GM12878 (cell line): Measurements from ENCODE around the gene DSTN.

Experiments
- BACH1 ChIP-seq: fragments of 450-650 bp; IDR thresholded peaks from 2 replicates; pipeline ENCODE4 v1.6.1; 2017; ENCODE audit warnings: mild to moderate bottlenecking, borderline replicate concordance
- ESRRA ChIP-seq: IDR thresholded peaks from 2 replicates; pipeline ENCODE4 v1.6.1; 2012; ENCODE audit warnings: mild to moderate bottlenecking, low read length, improper control_type of control experiment
- FOXK2 ChIP-seq: fragments of 450-650 bp; IDR thresholded peaks from 2 replicates; pipeline ENCODE4 v1.6.1; 2017; ENCODE audit warnings: mild to moderate bottlenecking, moderate library complexity
- NFYA ChIP-seq: IDR thresholded peaks from 2 replicates; pipeline ENCODE4 v1.6.1; 2011; ENCODE audit warnings: low read depth, mild to moderate bottlenecking, low read length, improper control_type of control experiment, borderline replicate concordance
- POLR2AphosphoS2 ChIP-seq: IDR thresholded peaks from 2 replicates; pipeline ENCODE4 v1.6.1; 2011; ENCODE audit warnings: low read depth, mild to moderate bottlenecking, low read length, improper control_type of control experiment, moderate library complexity
- POLR2AphosphoS5 ChIP-seq: IDR thresholded peaks from 2 replicates; pipeline ENCODE4 v1.6.1; 2011; ENCODE audit warnings: mild to moderate bottlenecking, low read length, inconsistent platforms
- RCOR1 ChIP-seq: conservative IDR thresholded peaks from 2 replicates; pipeline ENCODE4 v1.6.1; 2012; ENCODE audit warnings: low read depth, low read length, improper control_type of control experiment
- SMC3 ChIP-seq: IDR thresholded peaks from 2 replicates; pipeline ENCODE4 v1.6.1; 2011; ENCODE audit warnings: low read length, improper control_type of control experiment, borderline replicate concordance
- SRF ChIP-seq, 2 experiments: IDR thresholded peaks; 2 replicates each; pipeline ENCODE4 v1.6.1; 2011; ENCODE audit warnings: low read depth in 2 of 2, low read length in 2 of 2, mild to moderate bottlenecking in 1 of 2, moderate library complexity in 1 of 2
- TCF3 ChIP-seq: IDR thresholded peaks from 2 replicates; pipeline ENCODE4 v1.6.1; 2012; ENCODE audit warnings: low read depth, mild to moderate bottlenecking, low read length, borderline replicate concordance; ENCODE audit not compliant: insufficient read depth
- ZBTB33 ChIP-seq: fragments of 450-650 bp; IDR thresholded peaks from 2 replicates; pipeline ENCODE4 v1.6.1; 2017; ENCODE audit warnings: mild to moderate bottlenecking
- TF ChIP-seq, protein P1 (sequence below): fragments of 450-650 bp; formaldehyde crosslinking; IDR thresholded peaks from 2 replicates; pipeline ENCODE4 v1.5.0; 2022; ENCODE audit warnings: mild to moderate bottlenecking, missing genetic modification characterization
- TF ChIP-seq, protein P2 (sequence below): fragments of 450-650 bp; formaldehyde crosslinking; IDR thresholded peaks from 2 replicates; pipeline ENCODE4 v1.4.0; 2022; ENCODE audit warnings: mild to moderate bottlenecking, moderate library complexity
- TF ChIP-seq, protein P3 (sequence below), 3 experiments: IDR thresholded peaks in 2 of 3; conservative IDR thresholded peaks in 1 of 3; 2 replicates each; pipeline ENCODE4 v1.5.1; 2011; ENCODE audit warnings: low read depth in 3 of 3, low read length in 3 of 3, mild to moderate bottlenecking in 3 of 3, control low read depth in 2 of 3, moderate library complexity in 2 of 3, inconsistent platforms in 1 of 3, mixed read lengths in 1 of 3; ENCODE audit not compliant: control insufficient read depth in 2 of 3, insufficient read depth in 1 of 3; ENCODE audit errors: extremely low read depth in 1 of 3

GRCh38 chr20:17557675-17558006 lies 12.2 kb upstream of the DSTN start:
- TF ChIP-seq TCF3 (no peak), POLR2AphosphoS2 (no peak), RCOR1 (no peak), ESRRA (no peak), BACH1 (no peak), SRF (IDR thresholded peaks at IDR 0.05; ENCODE audit: low read depth in 2 of 2, low read length in 2 of 2) (no peak), ZBTB33 (no peak), NFYA (no peak), FOXK2 (no peak), POLR2AphosphoS5 (no peak), SMC3 (no peak)
- TF ChIP-seq, protein P1, sequence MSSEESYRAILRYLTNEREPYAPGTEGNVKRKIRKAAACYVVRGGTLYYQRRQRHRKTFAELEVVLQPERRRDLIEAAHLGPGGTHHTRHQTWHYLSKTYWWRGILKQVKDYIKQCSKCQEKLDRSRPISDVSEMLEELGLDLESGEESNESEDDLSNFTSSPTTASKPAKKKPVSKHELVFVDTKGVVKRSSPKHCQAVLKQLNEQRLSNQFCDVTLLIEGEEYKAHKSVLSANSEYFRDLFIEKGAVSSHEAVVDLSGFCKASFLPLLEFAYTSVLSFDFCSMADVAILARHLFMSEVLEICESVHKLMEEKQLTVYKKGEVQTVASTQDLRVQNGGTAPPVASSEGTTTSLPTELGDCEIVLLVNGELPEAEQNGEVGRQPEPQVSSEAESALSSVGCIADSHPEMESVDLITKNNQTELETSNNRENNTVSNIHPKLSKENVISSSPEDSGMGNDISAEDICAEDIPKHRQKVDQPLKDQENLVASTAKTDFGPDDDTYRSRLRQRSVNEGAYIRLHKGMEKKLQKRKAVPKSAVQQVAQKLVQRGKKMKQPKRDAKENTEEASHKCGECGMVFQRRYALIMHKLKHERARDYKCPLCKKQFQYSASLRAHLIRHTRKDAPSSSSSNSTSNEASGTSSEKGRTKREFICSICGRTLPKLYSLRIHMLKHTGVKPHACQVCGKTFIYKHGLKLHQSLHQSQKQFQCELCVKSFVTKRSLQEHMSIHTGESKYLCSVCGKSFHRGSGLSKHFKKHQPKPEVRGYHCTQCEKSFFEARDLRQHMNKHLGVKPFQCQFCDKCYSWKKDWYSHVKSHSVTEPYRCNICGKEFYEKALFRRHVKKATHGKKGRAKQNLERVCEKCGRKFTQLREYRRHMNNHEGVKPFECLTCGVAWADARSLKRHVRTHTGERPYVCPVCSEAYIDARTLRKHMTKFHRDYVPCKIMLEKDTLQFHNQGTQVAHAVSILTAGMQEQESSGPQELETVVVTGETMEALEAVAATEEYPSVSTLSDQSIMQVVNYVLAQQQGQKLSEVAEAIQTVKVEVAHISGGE (CRISPR knock-in tag) = no peak
- TF ChIP-seq, protein P2, sequence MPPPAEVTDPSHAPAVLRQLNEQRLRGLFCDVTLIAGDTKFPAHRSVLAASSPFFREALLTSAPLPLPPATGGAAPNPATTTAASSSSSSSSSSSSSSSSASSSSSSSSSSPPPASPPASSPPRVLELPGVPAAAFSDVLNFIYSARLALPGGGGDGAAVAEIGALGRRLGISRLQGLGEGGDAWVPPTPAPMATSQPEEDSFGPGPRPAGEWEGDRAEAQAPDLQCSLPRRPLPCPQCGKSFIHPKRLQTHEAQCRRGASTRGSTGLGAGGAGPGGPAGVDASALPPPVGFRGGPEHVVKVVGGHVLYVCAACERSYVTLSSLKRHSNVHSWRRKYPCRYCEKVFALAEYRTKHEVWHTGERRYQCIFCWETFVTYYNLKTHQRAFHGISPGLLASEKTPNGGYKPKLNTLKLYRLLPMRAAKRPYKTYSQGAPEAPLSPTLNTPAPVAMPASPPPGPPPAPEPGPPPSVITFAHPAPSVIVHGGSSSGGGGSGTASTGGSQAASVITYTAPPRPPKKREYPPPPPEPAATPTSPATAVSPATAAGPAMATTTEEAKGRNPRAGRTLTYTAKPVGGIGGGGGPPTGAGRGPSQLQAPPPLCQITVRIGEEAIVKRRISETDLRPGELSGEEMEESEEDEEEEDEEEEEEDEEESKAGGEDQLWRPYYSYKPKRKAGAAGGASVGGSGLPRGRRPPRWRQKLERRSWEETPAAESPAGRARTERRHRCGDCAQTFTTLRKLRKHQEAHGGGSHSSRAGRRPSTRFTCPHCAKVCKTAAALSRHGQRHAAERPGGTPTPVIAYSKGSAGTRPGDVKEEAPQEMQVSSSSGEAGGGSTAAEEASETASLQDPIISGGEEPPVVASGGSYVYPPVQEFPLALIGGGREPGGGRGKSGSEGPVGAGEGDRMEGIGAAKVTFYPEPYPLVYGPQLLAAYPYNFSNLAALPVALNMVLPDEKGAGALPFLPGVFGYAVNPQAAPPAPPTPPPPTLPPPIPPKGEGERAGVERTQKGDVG = no peak
- TF ChIP-seq, protein P3, sequence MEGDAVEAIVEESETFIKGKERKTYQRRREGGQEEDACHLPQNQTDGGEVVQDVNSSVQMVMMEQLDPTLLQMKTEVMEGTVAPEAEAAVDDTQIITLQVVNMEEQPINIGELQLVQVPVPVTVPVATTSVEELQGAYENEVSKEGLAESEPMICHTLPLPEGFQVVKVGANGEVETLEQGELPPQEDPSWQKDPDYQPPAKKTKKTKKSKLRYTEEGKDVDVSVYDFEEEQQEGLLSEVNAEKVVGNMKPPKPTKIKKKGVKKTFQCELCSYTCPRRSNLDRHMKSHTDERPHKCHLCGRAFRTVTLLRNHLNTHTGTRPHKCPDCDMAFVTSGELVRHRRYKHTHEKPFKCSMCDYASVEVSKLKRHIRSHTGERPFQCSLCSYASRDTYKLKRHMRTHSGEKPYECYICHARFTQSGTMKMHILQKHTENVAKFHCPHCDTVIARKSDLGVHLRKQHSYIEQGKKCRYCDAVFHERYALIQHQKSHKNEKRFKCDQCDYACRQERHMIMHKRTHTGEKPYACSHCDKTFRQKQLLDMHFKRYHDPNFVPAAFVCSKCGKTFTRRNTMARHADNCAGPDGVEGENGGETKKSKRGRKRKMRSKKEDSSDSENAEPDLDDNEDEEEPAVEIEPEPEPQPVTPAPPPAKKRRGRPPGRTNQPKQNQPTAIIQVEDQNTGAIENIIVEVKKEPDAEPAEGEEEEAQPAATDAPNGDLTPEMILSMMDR (IDR thresholded peaks at IDR 0.05 in 2 of 3, conservative IDR thresholded peaks at IDR 0.05 in 1 of 3; ENCODE audit: control insufficient read depth in 2 of 3, extremely low read depth in 1 of 3, insufficient read depth in 1 of 3, low read depth in 3 of 3, low read length in 3 of 3) = no peak
